ENCODE measurements around the gene SPINT2.

GRCh38 chr19:38335949-38336637 is 71.7 kb downstream of the SPINT2 start:
- TF ChIP-seq POLR2A (IDR thresholded peaks at IDR 0.05) (peak; percentile 61 to 74), CTCF (IDR thresholded peaks at IDR 0.05) (no peak)

Measured in Peyer's patch (tissue), 4 donors.